PFSK-1 (cell line): Measurements from ENCODE around the gene DPP6.

Source experiments
- FOXP2 ChIP-seq: optimal IDR thresholded peaks from 2 replicates; pipeline ENCODE3; 2011; ENCODE audit warnings: borderline replicate concordance, control low read depth, inconsistent platforms; ENCODE audit not compliant: insufficient read depth; ENCODE audit errors: extremely low read length, extremely low read depth
- POLR2AphosphoS5 ChIP-seq: IDR thresholded peaks from 2 replicates; pipeline ENCODE4 v1.6.1; 2012; ENCODE audit warnings: low read depth, mild to moderate bottlenecking, control low read depth, low read length, moderate library complexity
- REST ChIP-seq, 2 experiments: IDR thresholded peaks; 2 replicates each; pipeline versions ENCODE4 v1.6.1 to v1.8.0; 2011 to 2012; ENCODE audit warnings: low read depth in 2 of 2, low read length in 2 of 2, control low read depth in 1 of 2, inconsistent platforms in 1 of 2, mild to moderate bottlenecking in 1 of 2, moderate library complexity in 1 of 2; ENCODE audit not compliant: insufficient read depth in 1 of 2
- SIN3A ChIP-seq: IDR thresholded peaks from 2 replicates; pipeline ENCODE4 v1.6.1; 2012; ENCODE audit warnings: mild to moderate bottlenecking, low read length, moderate library complexity, borderline replicate concordance; ENCODE audit not compliant: insufficient read depth
- TAF1 ChIP-seq: IDR thresholded peaks from 2 replicates; pipeline ENCODE4 v1.6.1; 2012; ENCODE audit warnings: low read length, control low read depth, borderline replicate concordance; ENCODE audit not compliant: insufficient read depth

Gene DPP6

GRCh38 chr7:154685564-154685901, 633.3 kb downstream of the DPP6 start:
- no peak for TF ChIP-seq REST (IDR thresholded peaks at IDR 0.05; ENCODE audit: insufficient read depth in 1 of 2, low read depth in 2 of 2, low read length in 2 of 2)
- no peak for TF ChIP-seq TAF1
- TF ChIP-seq SIN3A, result no peak
- no peak for TF ChIP-seq POLR2AphosphoS5
- TF ChIP-seq FOXP2, result no peak

- TF ChIP-seq POLR2AphosphoS5 (no peak), FOXP2 (no peak), REST (IDR thresholded peaks at IDR 0.05; ENCODE audit: insufficient read depth in 1 of 2, low read depth in 2 of 2, low read length in 2 of 2) (no peak), TAF1 (no peak)
These were observed 634.1 kb downstream of the DPP6 start for GRCh38 chr7:154686305-154686704.

- TF ChIP-seq TAF1 (no peak), REST (IDR thresholded peaks at IDR 0.05; ENCODE audit: insufficient read depth in 1 of 2, low read depth in 2 of 2, low read length in 2 of 2) (no peak), POLR2AphosphoS5 (no peak), SIN3A (no peak), FOXP2 (no peak)
These were observed 636.8 kb downstream of the DPP6 start for GRCh38 chr7:154688952-154689351.

GRCh38 chr7:154690411-154690810, 638.2 kb downstream of the DPP6 start:
- TF ChIP-seq FOXP2 (no peak), SIN3A (no peak), TAF1 (no peak), POLR2AphosphoS5 (no peak), REST (IDR thresholded peaks at IDR 0.05; ENCODE audit: insufficient read depth in 1 of 2, low read depth in 2 of 2, low read length in 2 of 2) (no peak)

- no peak for TF ChIP-seq REST (IDR thresholded peaks at IDR 0.05; ENCODE audit: insufficient read depth in 1 of 2, low read depth in 2 of 2, low read length in 2 of 2)
- no peak for TF ChIP-seq SIN3A
- TF ChIP-seq TAF1, result no peak
- TF ChIP-seq POLR2AphosphoS5, result no peak
- no peak for TF ChIP-seq FOXP2
These were observed 641.5 kb downstream of the DPP6 start for GRCh38 chr7:154693661-154694060.
